Measurements from ENCODE around the gene NUP188.

Gene NUP188

DNA sequence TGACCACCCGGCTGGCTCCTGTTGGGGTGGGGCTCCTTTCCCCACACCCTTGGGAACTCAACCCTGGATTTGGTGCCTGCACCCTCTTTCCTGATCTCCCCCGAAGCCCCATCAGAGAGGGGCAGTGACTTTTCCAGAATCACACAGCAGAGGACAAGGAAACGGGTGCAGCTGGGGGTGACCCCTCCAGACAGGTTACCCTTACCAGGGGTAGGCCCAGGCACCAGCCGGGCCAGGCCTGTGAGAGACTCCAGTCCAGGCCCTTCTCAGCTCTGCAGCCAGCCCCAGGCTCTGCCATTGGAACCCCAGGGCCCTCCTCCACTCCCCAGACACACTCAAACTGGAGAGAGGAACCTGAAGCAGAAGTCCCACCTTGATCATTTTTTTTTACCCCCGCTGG is 45.7 kb upstream of the NUP188 start:
- no peak overlapping the region for H3K4me3 Mint-ChIP-seq
- H3K27ac Mint-ChIP-seq = no peak overlapping the region

GRCh38 chr9:128902351-128903078 is 45.0 kb upstream of the NUP188 start:
- peaks cover 4% of the 10 kb centered on the region for H3K36me3 Mint-ChIP-seq (ENCODE audit: low read depth)
- no peak overlapping the region for H3K27ac Mint-ChIP-seq
- H3K4me1 Mint-ChIP-seq = peaks cover 17% of the 10 kb centered on the region
- DNase-seq = no peak
- no peak overlapping the region for H3K4me3 Mint-ChIP-seq
- no peaks in the 10 kb centered on the region for H3K27me3 Mint-ChIP-seq (ENCODE audit: low read depth, poor library complexity)
- TF ChIP-seq, protein P1, sequence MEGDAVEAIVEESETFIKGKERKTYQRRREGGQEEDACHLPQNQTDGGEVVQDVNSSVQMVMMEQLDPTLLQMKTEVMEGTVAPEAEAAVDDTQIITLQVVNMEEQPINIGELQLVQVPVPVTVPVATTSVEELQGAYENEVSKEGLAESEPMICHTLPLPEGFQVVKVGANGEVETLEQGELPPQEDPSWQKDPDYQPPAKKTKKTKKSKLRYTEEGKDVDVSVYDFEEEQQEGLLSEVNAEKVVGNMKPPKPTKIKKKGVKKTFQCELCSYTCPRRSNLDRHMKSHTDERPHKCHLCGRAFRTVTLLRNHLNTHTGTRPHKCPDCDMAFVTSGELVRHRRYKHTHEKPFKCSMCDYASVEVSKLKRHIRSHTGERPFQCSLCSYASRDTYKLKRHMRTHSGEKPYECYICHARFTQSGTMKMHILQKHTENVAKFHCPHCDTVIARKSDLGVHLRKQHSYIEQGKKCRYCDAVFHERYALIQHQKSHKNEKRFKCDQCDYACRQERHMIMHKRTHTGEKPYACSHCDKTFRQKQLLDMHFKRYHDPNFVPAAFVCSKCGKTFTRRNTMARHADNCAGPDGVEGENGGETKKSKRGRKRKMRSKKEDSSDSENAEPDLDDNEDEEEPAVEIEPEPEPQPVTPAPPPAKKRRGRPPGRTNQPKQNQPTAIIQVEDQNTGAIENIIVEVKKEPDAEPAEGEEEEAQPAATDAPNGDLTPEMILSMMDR (IDR thresholded peaks at IDR 0.05) = no peak
- H3K9me3 Mint-ChIP-seq = no peaks in the 10 kb centered on the region

More for the DNA sequence above, 45.7 kb upstream of the NUP188 start:
- no peaks in the 10 kb centered on the region for H3K9me3 Mint-ChIP-seq
- DNase-seq = no peak
- H3K27me3 Mint-ChIP-seq (ENCODE audit: low read depth, poor library complexity) = no peaks in the 10 kb centered on the region
- H3K36me3 Mint-ChIP-seq (ENCODE audit: low read depth) = peaks cover 4% of the 10 kb centered on the region
- H3K4me1 Mint-ChIP-seq = peaks cover 17% of the 10 kb centered on the region
- TF ChIP-seq, protein P1 (IDR thresholded peaks at IDR 0.05) = no peak

- Mint-ChIP-seq H3K27me3 (ENCODE audit: low read depth, poor library complexity) (no peaks in the 10 kb centered on the region), H3K9me3 (no peaks in the 10 kb centered on the region), H3K36me3 (ENCODE audit: low read depth) (peaks cover 9% of the 10 kb centered on the region), H3K27ac (no peak overlapping the region), H3K4me1 (peaks cover 13% of the 10 kb centered on the region), H3K4me3 (no peak overlapping the region)
- DNase-seq = no peak
- TF ChIP-seq, protein P1 (IDR thresholded peaks at IDR 0.05) = no peak
These were observed 44.4 kb upstream of the NUP188 start for GRCh38 chr9:128903079-128903461.

GRCh38 chr9:128903871-128904620 is 43.5 kb upstream of the NUP188 start:
- Mint-ChIP-seq H3K27me3 (ENCODE audit: low read depth, poor library complexity) (no peaks in the 10 kb centered on the region), H3K36me3 (ENCODE audit: low read depth) (peaks cover 19% of the 10 kb centered on the region), H3K4me1 (peaks cover 7% of the 10 kb centered on the region), H3K4me3 (no peak overlapping the region), H3K9me3 (no peaks in the 10 kb centered on the region), H3K27ac (peak overlapping the region; percentile 19)
- TF ChIP-seq, protein P1 (IDR thresholded peaks at IDR 0.05) = no peak
- DNase-seq = no peak

DNA sequence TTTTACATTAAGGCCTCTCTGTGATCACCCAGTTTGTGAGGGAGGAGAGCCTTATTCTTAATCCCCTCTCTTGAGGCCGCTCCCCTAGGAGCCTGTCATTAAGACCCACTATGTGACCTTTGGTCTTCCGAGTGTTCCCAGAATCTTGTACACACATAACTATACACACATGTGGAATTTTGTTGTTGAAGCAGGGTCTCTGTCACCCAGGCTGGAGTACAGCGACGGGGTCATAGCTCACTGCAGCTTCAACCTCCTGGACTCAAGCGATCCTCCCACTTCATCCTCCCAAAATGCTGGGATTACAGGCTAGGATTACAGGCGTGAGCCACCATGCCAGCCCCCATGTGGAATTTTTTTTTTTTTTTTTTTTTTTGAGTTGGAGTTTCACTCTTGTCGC is 41.5 kb upstream of the NUP188 start:
- Mint-ChIP-seq H3K36me3 (ENCODE audit: low read depth) (peaks cover 27% of the 10 kb centered on the region), H3K4me1 (peaks cover 3% of the 10 kb centered on the region), H3K9me3 (no peaks in the 10 kb centered on the region), H3K27me3 (ENCODE audit: low read depth, poor library complexity) (no peaks in the 10 kb centered on the region), H3K27ac (peak overlapping the region; percentile 42), H3K4me3 (no peak overlapping the region)
- DNase-seq = no peak
- TF ChIP-seq, protein P1 (IDR thresholded peaks at IDR 0.05) = no peak
